ENCODE measurements around the gene PPP6R3.

Gene PPP6R3

DNA sequence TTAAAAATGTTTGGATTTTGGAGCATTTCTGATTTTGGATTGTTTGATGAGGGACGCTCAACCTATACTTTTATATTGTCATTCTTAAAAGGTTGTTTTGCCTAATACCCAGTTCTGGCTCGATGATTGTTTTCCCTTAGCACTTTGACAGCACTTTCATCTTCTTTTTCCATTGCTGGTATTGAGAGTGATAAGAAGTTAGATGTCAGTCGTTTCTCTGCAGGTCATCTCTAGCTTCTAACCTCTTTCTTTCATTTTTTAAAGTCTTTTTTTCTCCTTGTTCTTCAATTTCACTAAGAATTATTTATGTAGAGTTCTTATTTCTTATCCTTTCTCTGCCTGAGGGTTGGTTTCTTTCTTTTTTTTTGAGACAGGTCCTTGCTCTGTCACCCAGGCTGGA, 18.8 kb downstream of the PPP6R3 start:
- peaks cover 31% of the 10 kb centered on the region for H3K4me1 ChIP-seq (ENCODE audit: insufficient read depth, low read length)

GRCh38 chr11:68480193-68480592, 19.6 kb downstream of the PPP6R3 start:
- no peak overlapping the region for H3K9ac ChIP-seq (ENCODE audit: low read length)
- no peaks in the 10 kb centered on the region for H3K36me3 ChIP-seq (ENCODE audit: insufficient read depth, low read length)
- no peaks in the 10 kb centered on the region for H3K9me3 ChIP-seq (ENCODE audit: low read length)
- no peak overlapping the region for H3K27ac ChIP-seq (ENCODE audit: low read depth, low read length)
- no peak overlapping the region for H3K4me3 ChIP-seq (ENCODE audit: low read depth in 1 of 2, low read length in 2 of 2)
- H3K27me3 ChIP-seq (ENCODE audit: control insufficient read depth in 1 of 2, insufficient read depth in 2 of 2, low read length in 2 of 2) = no peaks in the 10 kb centered on the region
- H3K4me1 ChIP-seq (ENCODE audit: insufficient read depth, low read length) = peaks cover 30% of the 10 kb centered on the region

More for the DNA sequence above, 18.8 kb downstream of the PPP6R3 start:
- H3K36me3 ChIP-seq (ENCODE audit: insufficient read depth, low read length) = no peaks in the 10 kb centered on the region
- no peaks in the 10 kb centered on the region for H3K9me3 ChIP-seq (ENCODE audit: low read length)
- H3K27me3 ChIP-seq (ENCODE audit: control insufficient read depth in 1 of 2, insufficient read depth in 2 of 2, low read length in 2 of 2) = no peaks in the 10 kb centered on the region
- H3K4me3 ChIP-seq (ENCODE audit: low read depth in 1 of 2, low read length in 2 of 2) = no peak overlapping the region
- H3K9ac ChIP-seq (ENCODE audit: low read length) = no peak overlapping the region
- no peak overlapping the region for H3K27ac ChIP-seq (ENCODE audit: low read depth, low read length)

DNA sequence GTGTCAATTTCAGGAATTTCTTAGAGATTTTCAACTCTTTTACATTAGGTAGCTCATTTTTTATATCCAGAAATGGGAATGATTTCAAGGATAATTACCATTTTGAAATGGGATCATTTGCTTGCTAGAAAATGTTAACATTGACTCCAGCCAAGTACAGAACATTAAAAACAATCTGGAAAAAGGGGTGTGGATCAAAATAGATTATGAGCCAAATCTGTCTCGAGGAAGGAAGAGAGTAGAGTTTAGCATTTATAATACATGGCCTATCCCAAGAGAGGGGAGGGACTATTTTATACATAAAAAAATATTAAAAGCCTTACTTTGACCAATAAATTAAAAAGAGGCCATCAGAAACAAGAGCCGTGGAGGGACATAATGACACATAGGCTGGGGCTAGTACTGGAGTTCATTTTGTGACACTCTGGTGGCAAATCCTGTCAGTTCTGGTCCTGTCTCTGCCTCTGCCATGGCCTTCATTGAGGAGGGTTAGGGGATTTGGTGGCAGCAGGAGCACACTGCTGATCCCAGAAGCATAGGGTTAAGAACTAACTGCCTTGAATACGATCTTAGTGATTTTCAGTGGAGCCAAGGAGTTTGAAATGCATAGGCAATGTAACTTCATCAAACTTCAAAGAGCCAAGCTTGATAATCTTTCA, 20.4 kb downstream of the PPP6R3 start:
- no peak overlapping the region for H3K9ac ChIP-seq (ENCODE audit: low read length)
- H3K4me3 ChIP-seq (ENCODE audit: low read depth in 1 of 2, low read length in 2 of 2) = no peak overlapping the region

DNA sequence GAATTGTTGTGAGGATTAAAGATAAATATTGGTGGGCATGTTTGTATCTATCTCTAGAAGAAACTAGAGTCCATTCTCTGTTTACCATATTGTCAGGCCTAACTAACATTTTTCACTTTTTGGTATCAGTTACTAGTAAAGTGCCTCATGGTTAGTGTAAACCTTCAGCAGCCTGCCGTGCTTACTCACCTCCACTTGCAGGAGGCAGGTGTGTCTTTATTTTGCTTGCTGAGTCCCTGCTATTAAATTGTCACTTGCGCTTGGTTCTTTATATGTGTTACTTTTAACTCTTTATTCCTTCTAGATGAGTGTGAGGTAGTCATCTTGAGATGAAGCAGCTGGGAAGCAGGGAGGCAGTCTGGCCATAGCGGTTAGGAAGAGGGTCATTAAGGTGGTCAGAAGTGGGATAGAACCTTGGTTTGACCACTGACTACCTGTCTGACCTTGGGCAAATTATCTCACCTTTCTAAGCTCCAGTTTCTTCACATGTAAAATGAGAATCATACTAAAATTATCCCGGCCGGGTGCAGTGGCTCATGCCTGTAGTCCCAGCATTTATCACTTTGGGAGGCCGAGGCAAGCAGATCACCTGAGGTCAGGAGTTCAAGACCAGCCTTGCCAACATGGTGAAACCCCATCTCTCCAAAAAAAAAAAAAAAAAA, 21.2 kb downstream of the PPP6R3 start:
- Histone ChIP-seq H3K9me3 (ENCODE audit: low read length) (no peaks in the 10 kb centered on the region), H3K27ac (ENCODE audit: low read depth, low read length) (no peak overlapping the region), H3K9ac (ENCODE audit: low read length) (no peak overlapping the region), H3K4me3 (ENCODE audit: low read depth in 1 of 2, low read length in 2 of 2) (no peak overlapping the region), H3K4me1 (ENCODE audit: insufficient read depth, low read length) (peaks cover 30% of the 10 kb centered on the region), H3K36me3 (ENCODE audit: insufficient read depth, low read length) (no peaks in the 10 kb centered on the region), H3K27me3 (ENCODE audit: control insufficient read depth in 1 of 2, insufficient read depth in 2 of 2, low read length in 2 of 2) (no peaks in the 10 kb centered on the region)

More for the DNA sequence above, 20.4 kb downstream of the PPP6R3 start:
- Histone ChIP-seq H3K36me3 (ENCODE audit: insufficient read depth, low read length) (no peaks in the 10 kb centered on the region), H3K27me3 (ENCODE audit: control insufficient read depth in 1 of 2, insufficient read depth in 2 of 2, low read length in 2 of 2) (no peaks in the 10 kb centered on the region), H3K4me1 (ENCODE audit: insufficient read depth, low read length) (peaks cover 30% of the 10 kb centered on the region), H3K9me3 (ENCODE audit: low read length) (no peaks in the 10 kb centered on the region), H3K27ac (ENCODE audit: low read depth, low read length) (no peak overlapping the region)

DNA sequence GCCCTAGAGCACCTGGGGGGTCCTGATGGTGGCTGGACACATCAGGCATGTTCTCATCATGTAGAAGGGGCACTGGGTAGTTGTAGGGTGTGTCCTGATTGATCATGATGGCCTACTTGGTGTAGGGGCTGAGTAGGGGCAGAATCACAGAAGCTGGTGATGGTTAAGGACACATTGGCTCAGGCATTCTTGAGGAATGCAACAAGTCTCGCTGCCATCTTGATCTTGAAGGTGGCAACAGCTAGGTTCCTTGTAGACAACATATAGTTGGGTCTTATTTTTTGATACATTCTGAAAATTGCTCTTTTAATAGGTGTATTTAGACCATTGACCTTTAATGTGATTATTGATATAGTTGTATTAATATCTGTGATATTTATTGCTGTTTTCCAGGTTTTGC, 28.1 kb downstream of the PPP6R3 start:
- Histone ChIP-seq H3K4me3 (ENCODE audit: low read depth in 1 of 2, low read length in 2 of 2) (no peak overlapping the region), H3K27ac (ENCODE audit: low read depth, low read length) (no peak overlapping the region), H3K27me3 (ENCODE audit: control insufficient read depth in 1 of 2, insufficient read depth in 2 of 2, low read length in 2 of 2) (no peaks in the 10 kb centered on the region), H3K36me3 (ENCODE audit: insufficient read depth, low read length) (no peaks in the 10 kb centered on the region), H3K4me1 (ENCODE audit: insufficient read depth, low read length) (peaks cover 24% of the 10 kb centered on the region), H3K9me3 (ENCODE audit: low read length) (no peaks in the 10 kb centered on the region), H3K9ac (ENCODE audit: low read length) (no peak overlapping the region)

GRCh38 chr11:68495220-68495729, 34.7 kb downstream of the PPP6R3 start:
- peaks cover 51% of the 10 kb centered on the region for H3K4me1 ChIP-seq (ENCODE audit: insufficient read depth, low read length)
- H3K9ac ChIP-seq (ENCODE audit: low read length) = no peak overlapping the region
- H3K9me3 ChIP-seq (ENCODE audit: low read length) = no peaks in the 10 kb centered on the region
- H3K36me3 ChIP-seq (ENCODE audit: insufficient read depth, low read length) = no peaks in the 10 kb centered on the region
- no peaks in the 10 kb centered on the region for H3K27me3 ChIP-seq (ENCODE audit: control insufficient read depth in 1 of 2, insufficient read depth in 2 of 2, low read length in 2 of 2)
- no peak overlapping the region for H3K4me3 ChIP-seq (ENCODE audit: low read depth in 1 of 2, low read length in 2 of 2)
- no peak overlapping the region for H3K27ac ChIP-seq (ENCODE audit: low read depth, low read length)

- Histone ChIP-seq H3K27me3 (ENCODE audit: control insufficient read depth in 1 of 2, insufficient read depth in 2 of 2, low read length in 2 of 2) (no peaks in the 10 kb centered on the region), H3K9ac (ENCODE audit: low read length) (no peak overlapping the region), H3K4me1 (ENCODE audit: insufficient read depth, low read length) (peaks cover 52% of the 10 kb centered on the region), H3K27ac (ENCODE audit: low read depth, low read length) (no peak overlapping the region), H3K4me3 (ENCODE audit: low read depth in 1 of 2, low read length in 2 of 2) (no peak overlapping the region), H3K36me3 (ENCODE audit: insufficient read depth, low read length) (no peaks in the 10 kb centered on the region), H3K9me3 (ENCODE audit: low read length) (no peaks in the 10 kb centered on the region)
Observed at GRCh38 chr11:68495872-68496271, 35.3 kb downstream of the PPP6R3 start.

DNA sequence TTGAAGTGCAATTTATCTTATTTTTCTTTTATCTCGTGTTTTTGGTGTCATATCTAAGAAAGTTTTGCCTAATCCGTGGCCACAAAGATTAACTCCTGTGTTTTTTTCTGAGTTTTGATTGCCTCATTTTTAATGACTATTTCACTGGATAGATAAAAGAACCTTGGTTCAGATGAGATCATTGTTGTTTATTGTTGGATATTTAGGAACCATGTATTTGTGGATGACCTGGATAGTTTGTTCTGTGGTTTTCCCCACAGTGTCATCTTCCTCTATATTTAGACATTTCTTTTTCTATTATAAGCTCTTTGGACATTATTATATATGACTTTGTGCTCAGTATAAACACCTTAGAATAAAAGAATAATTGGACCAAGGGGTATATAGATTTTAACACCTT, 37.2 kb downstream of the PPP6R3 start:
- Histone ChIP-seq H3K9me3 (ENCODE audit: low read length) (no peaks in the 10 kb centered on the region), H3K9ac (ENCODE audit: low read length) (no peak overlapping the region), H3K4me3 (ENCODE audit: low read depth in 1 of 2, low read length in 2 of 2) (no peak overlapping the region), H3K4me1 (ENCODE audit: insufficient read depth, low read length) (peaks cover 63% of the 10 kb centered on the region), H3K27ac (ENCODE audit: low read depth, low read length) (no peak overlapping the region), H3K27me3 (ENCODE audit: control insufficient read depth in 1 of 2, insufficient read depth in 2 of 2, low read length in 2 of 2) (no peaks in the 10 kb centered on the region), H3K36me3 (ENCODE audit: insufficient read depth, low read length) (no peaks in the 10 kb centered on the region)

- no peak overlapping the region for H3K27ac ChIP-seq (ENCODE audit: low read depth, low read length)
- no peaks in the 10 kb centered on the region for H3K9me3 ChIP-seq (ENCODE audit: low read length)
- H3K9ac ChIP-seq (ENCODE audit: low read length) = no peak overlapping the region
- no peaks in the 10 kb centered on the region for H3K36me3 ChIP-seq (ENCODE audit: insufficient read depth, low read length)
- peaks cover 65% of the 10 kb centered on the region for H3K4me1 ChIP-seq (ENCODE audit: insufficient read depth, low read length)
- no peak overlapping the region for H3K4me3 ChIP-seq (ENCODE audit: low read depth in 1 of 2, low read length in 2 of 2)
- no peaks in the 10 kb centered on the region for H3K27me3 ChIP-seq (ENCODE audit: control insufficient read depth in 1 of 2, insufficient read depth in 2 of 2, low read length in 2 of 2)
Observed at GRCh38 chr11:68498321-68498720, 37.8 kb downstream of the PPP6R3 start.

GRCh38 chr11:68498903-68499883, 38.6 kb downstream of the PPP6R3 start:
- H3K4me3 ChIP-seq (ENCODE audit: low read depth in 1 of 2, low read length in 2 of 2) = no peak overlapping the region
- no peak overlapping the region for H3K27ac ChIP-seq (ENCODE audit: low read depth, low read length)
- H3K4me1 ChIP-seq (ENCODE audit: insufficient read depth, low read length) = peaks cover 73% of the 10 kb centered on the region

DNA sequence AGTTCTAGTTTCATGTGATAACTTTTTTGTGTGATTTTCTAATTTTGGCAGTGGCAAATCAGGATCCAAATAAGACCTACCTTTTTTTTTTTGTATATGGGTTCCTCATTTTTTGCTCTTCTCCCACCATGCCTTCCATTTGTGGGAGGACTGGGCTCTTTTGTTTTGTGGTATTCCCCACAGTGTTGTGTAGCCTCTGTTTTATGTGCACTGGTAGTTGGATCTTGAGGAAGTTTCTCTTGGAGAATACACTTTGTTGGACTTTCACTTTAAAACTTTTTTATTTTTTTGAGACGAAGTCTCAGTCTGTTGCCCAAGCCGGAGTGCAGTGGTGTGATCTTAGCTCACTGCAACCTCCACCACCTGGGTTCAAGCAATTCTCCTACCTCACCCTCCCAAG, 39.7 kb downstream of the PPP6R3 start:
- no peaks in the 10 kb centered on the region for H3K36me3 ChIP-seq (ENCODE audit: insufficient read depth, low read length)
- no peak overlapping the region for H3K9ac ChIP-seq (ENCODE audit: low read length)
- no peaks in the 10 kb centered on the region for H3K9me3 ChIP-seq (ENCODE audit: low read length)
- no peak overlapping the region for H3K27ac ChIP-seq (ENCODE audit: low read depth, low read length)
- H3K4me1 ChIP-seq (ENCODE audit: insufficient read depth, low read length) = peaks cover 82% of the 10 kb centered on the region
- H3K27me3 ChIP-seq (ENCODE audit: control insufficient read depth in 1 of 2, insufficient read depth in 2 of 2, low read length in 2 of 2) = no peaks in the 10 kb centered on the region
- no peak overlapping the region for H3K4me3 ChIP-seq (ENCODE audit: low read depth in 1 of 2, low read length in 2 of 2)

More at GRCh38 chr11:68498903-68499883, 38.6 kb downstream of the PPP6R3 start:
- Histone ChIP-seq H3K27me3 (ENCODE audit: control insufficient read depth in 1 of 2, insufficient read depth in 2 of 2, low read length in 2 of 2) (no peaks in the 10 kb centered on the region), H3K9ac (ENCODE audit: low read length) (no peak overlapping the region), H3K36me3 (ENCODE audit: insufficient read depth, low read length) (no peaks in the 10 kb centered on the region), H3K9me3 (ENCODE audit: low read length) (no peaks in the 10 kb centered on the region)
